ENCODE measurements around the gene CCL15.

- TF ChIP-seq CTCF (IDR thresholded peaks at IDR 0.05) (no peak), EP300 (IDR thresholded peaks at IDR 0.05) (no peak), POLR2A (IDR thresholded peaks at IDR 0.05) (no peak)
Observed at GRCh38 chr17:36004594-36005108, 3.3 kb upstream of the CCL15 start.

All from tibial nerve (tissue), 4 donors.